Measurements from ENCODE around the gene RBCK1. TPM values are rescaled to one million over a fixed set of nuclear protein-coding genes. Genes with fewer than 3 reads are reported as not detected.

Gene RBCK1
- total RNA-seq, 2 donors from 2014 or later, result 84.0 to 102 TPM

- Histone ChIP-seq H3K27ac (no peak overlapping the region), H3K36me3 (no peaks in the 10 kb centered on the region), H3K9me3 (no peaks in the 10 kb centered on the region), H3K4me3 (no peak overlapping the region), H3K27me3 (replicated peaks; ENCODE audit: insufficient read depth) (no peaks in the 10 kb centered on the region), H3K4me1 (ENCODE audit: control insufficient read depth in 1 of 2, low read depth in 2 of 2) (peaks cover 5 to 6% of the 10 kb centered on the region in 2 donors)
- DNase-seq (ENCODE audit: low spot score) (no peak), ATAC-seq (ENCODE audit: insufficient number of reproducible peaks, low FRiP score, low read depth) (no peak)
- TF ChIP-seq CTCF (IDR thresholded peaks at IDR 0.05), result no peak
Observed at GRCh38 chr20:378961-379336, 29.1 kb upstream of the RBCK1 start.

GRCh38 chr20:380763-381580 lies 27.1 kb upstream of the RBCK1 start:
- Histone ChIP-seq H3K4me1 (ENCODE audit: control insufficient read depth in 1 of 2, low read depth in 2 of 2) (peaks cover 5 to 6% of the 10 kb centered on the region in 2 donors), H3K9me3 (no peaks in the 10 kb centered on the region), H3K27me3 (replicated peaks; ENCODE audit: insufficient read depth) (no peaks in the 10 kb centered on the region), H3K4me3 (peak overlapping the region; percentile 84), H3K27ac (no peak overlapping the region), H3K36me3 (no peaks in the 10 kb centered on the region)
- DNase-seq (ENCODE audit: low spot score) (no peak), ATAC-seq (ENCODE audit: insufficient number of reproducible peaks, low FRiP score, low read depth) (no peak)
- no peak for TF ChIP-seq CTCF (IDR thresholded peaks at IDR 0.05)

GRCh38 chr20:381581-382290 lies 26.4 kb upstream of the RBCK1 start:
- no peak for TF ChIP-seq CTCF (IDR thresholded peaks at IDR 0.05)
- H3K27ac ChIP-seq, result no peak overlapping the region
- no peaks in the 10 kb centered on the region for H3K9me3 ChIP-seq
- DNase-seq (ENCODE audit: low spot score), result peak; percentile 12
- H3K27me3 ChIP-seq (replicated peaks; ENCODE audit: insufficient read depth), result no peaks in the 10 kb centered on the region
- ATAC-seq (ENCODE audit: insufficient number of reproducible peaks, low FRiP score, low read depth), result no peak
- H3K4me1 ChIP-seq (ENCODE audit: control insufficient read depth in 1 of 2, low read depth in 2 of 2), result peaks cover 5 to 6% of the 10 kb centered on the region in 2 donors
- no peaks in the 10 kb centered on the region for H3K36me3 ChIP-seq
- peak overlapping the region; percentile 84 for H3K4me3 ChIP-seq

- Histone ChIP-seq H3K27ac (no peak overlapping the region), H3K27me3 (replicated peaks; ENCODE audit: insufficient read depth) (no peaks in the 10 kb centered on the region), H3K4me3 (peak overlapping the region; percentile 84), H3K4me1 (ENCODE audit: control insufficient read depth in 1 of 2, low read depth in 2 of 2) (peaks cover 5 to 6% of the 10 kb centered on the region in 2 donors), H3K9me3 (no peaks in the 10 kb centered on the region), H3K36me3 (no peaks in the 10 kb centered on the region)
- DNase-seq (ENCODE audit: low spot score) (no peak), ATAC-seq (ENCODE audit: insufficient number of reproducible peaks, low FRiP score, low read depth) (no peak)
- TF ChIP-seq CTCF (IDR thresholded peaks at IDR 0.05), result no peak
Observed at GRCh38 chr20:382291-383115, 25.6 kb upstream of the RBCK1 start.

- H3K9me3 ChIP-seq, result no peaks in the 10 kb centered on the region
- peaks cover 5 to 6% of the 10 kb centered on the region in 2 donors for H3K4me1 ChIP-seq (ENCODE audit: control insufficient read depth in 1 of 2, low read depth in 2 of 2)
- no peak for TF ChIP-seq CTCF (IDR thresholded peaks at IDR 0.05)
- no peak overlapping the region for H3K4me3 ChIP-seq
- DNase-seq (ENCODE audit: low spot score) (no peak), ATAC-seq (ENCODE audit: insufficient number of reproducible peaks, low FRiP score, low read depth) (no peak)
- no peak overlapping the region for H3K27ac ChIP-seq
- no peaks in the 10 kb centered on the region for H3K36me3 ChIP-seq
- no peaks in the 10 kb centered on the region for H3K27me3 ChIP-seq (replicated peaks; ENCODE audit: insufficient read depth)
Observed at GRCh38 chr20:383889-384288, 24.2 kb upstream of the RBCK1 start.
